Measurements from ENCODE around the gene SND1. TPM values are rescaled to one million over a fixed set of nuclear protein-coding genes. Genes with fewer than 3 reads are reported as not detected.

SND1 gene
- total RNA-seq, 1 donor from 2014 or later, result 232 TPM

- peak; percentile 30 for DNase-seq (ENCODE audit: low read depth)
- Histone ChIP-seq H3K4me3 (ENCODE audit: low read depth, low read length) (peak within 1 kb of the TSS; percentile 42), H3K36me3 (ENCODE audit: control insufficient read depth, insufficient read depth, low read length) (peaks cover 1% of the 10 kb centered on the region), H3K27me3 (ENCODE audit: control insufficient read depth, insufficient read depth, low read length) (no peaks in the 10 kb centered on the region)
- no peak for FAIRE-seq
- TF ChIP-seq, protein P1, sequence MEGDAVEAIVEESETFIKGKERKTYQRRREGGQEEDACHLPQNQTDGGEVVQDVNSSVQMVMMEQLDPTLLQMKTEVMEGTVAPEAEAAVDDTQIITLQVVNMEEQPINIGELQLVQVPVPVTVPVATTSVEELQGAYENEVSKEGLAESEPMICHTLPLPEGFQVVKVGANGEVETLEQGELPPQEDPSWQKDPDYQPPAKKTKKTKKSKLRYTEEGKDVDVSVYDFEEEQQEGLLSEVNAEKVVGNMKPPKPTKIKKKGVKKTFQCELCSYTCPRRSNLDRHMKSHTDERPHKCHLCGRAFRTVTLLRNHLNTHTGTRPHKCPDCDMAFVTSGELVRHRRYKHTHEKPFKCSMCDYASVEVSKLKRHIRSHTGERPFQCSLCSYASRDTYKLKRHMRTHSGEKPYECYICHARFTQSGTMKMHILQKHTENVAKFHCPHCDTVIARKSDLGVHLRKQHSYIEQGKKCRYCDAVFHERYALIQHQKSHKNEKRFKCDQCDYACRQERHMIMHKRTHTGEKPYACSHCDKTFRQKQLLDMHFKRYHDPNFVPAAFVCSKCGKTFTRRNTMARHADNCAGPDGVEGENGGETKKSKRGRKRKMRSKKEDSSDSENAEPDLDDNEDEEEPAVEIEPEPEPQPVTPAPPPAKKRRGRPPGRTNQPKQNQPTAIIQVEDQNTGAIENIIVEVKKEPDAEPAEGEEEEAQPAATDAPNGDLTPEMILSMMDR (IDR thresholded peaks at IDR 0.05; ENCODE audit: insufficient read depth, low read length, severe bottlenecking), result peak; percentile 11
These were observed 378.9 kb downstream of the SND1 start, which contains the start of gene LRRC4 for GRCh38 chr7:128030654-128031611. Gene LRRC4 (minus strand): TSS chr7:128031437. CDS start chr7:128030640, 797 bp downstream.

DNA sequence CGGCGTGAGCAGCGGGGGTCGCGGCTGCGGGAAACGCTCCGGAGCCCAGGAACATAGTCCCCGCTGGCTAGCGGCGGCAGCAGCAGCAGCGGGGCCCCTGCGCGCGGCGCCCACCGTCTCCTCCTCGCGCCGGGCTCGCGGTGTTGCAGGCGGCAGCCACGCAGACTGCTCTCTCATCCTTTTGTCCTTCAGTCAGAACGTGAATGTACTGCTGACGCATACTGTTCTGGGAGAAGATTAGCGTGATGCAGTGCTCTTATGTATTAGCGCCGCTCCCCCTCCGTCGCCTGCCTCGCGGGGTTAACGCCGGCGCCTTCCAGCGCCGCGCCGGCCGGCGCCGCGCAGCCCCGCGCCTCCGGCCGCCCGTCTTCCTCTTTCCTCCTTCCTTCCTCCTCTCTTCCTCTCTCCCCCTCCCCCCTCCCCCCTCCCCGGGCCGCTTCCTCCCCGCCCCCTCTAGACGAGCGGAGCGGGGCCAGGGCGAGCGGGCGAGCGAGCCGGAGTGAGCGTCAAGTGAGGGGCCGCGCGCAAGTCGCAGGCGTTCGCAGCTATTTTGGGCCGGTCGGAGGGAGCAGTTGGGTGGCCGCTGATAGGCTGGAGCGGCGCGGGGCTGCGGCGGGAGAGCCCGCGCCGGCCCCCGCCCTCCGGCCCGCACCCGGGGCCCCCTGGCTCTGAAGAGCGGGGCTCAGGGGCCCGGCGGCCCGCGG is 380.1 kb downstream of the SND1 start:
- DNase-seq (ENCODE audit: low read depth), result peak; percentile 88
- TF ChIP-seq, protein P1 (IDR thresholded peaks at IDR 0.05; ENCODE audit: insufficient read depth, low read length, severe bottlenecking), result peak; percentile 45

GRCh38 chr7:128032605-128033235 is 380.7 kb downstream of the SND1 start:
- DNase-seq (ENCODE audit: low read depth), result no peak
- H3K36me3 ChIP-seq (ENCODE audit: control insufficient read depth, insufficient read depth, low read length), result peaks cover 1% of the 10 kb centered on the region
- H3K27me3 ChIP-seq (ENCODE audit: control insufficient read depth, insufficient read depth, low read length), result no peaks in the 10 kb centered on the region
- TF ChIP-seq, protein P1 (IDR thresholded peaks at IDR 0.05; ENCODE audit: insufficient read depth, low read length, severe bottlenecking), result no peak
- peak overlapping the region; percentile 19 for H3K4me3 ChIP-seq (ENCODE audit: low read depth, low read length)
- no peak for FAIRE-seq

More for the DNA sequence above, 380.1 kb downstream of the SND1 start:
- no peak for FAIRE-seq
- H3K4me3 ChIP-seq (ENCODE audit: low read depth, low read length), result peak overlapping the region; percentile 33
- no peaks in the 10 kb centered on the region for H3K27me3 ChIP-seq (ENCODE audit: control insufficient read depth, insufficient read depth, low read length)
- peaks cover 1% of the 10 kb centered on the region for H3K36me3 ChIP-seq (ENCODE audit: control insufficient read depth, insufficient read depth, low read length)

- DNase-seq (ENCODE audit: low read depth) (peak; percentile 49), FAIRE-seq (no peak)
- no peak overlapping the region for H3K4me3 ChIP-seq (ENCODE audit: low read depth, low read length)
- H3K36me3 ChIP-seq (ENCODE audit: control insufficient read depth, insufficient read depth, low read length), result peaks cover 1% of the 10 kb centered on the region
- H3K27me3 ChIP-seq (ENCODE audit: control insufficient read depth, insufficient read depth, low read length), result no peaks in the 10 kb centered on the region
- TF ChIP-seq, protein P1 (IDR thresholded peaks at IDR 0.05; ENCODE audit: insufficient read depth, low read length, severe bottlenecking), result no peak
These were observed 381.3 kb downstream of the SND1 start for GRCh38 chr7:128033246-128033645.

GRCh38 chr7:128034825-128035224 is 382.8 kb downstream of the SND1 start:
- Histone ChIP-seq H3K36me3 (ENCODE audit: control insufficient read depth, insufficient read depth, low read length) (no peaks in the 10 kb centered on the region), H3K27me3 (ENCODE audit: control insufficient read depth, insufficient read depth, low read length) (no peaks in the 10 kb centered on the region), H3K4me3 (ENCODE audit: low read depth, low read length) (no peak overlapping the region)
- TF ChIP-seq, protein P1 (IDR thresholded peaks at IDR 0.05; ENCODE audit: insufficient read depth, low read length, severe bottlenecking), result no peak
- FAIRE-seq (no peak), DNase-seq (ENCODE audit: low read depth) (no peak)

Data from bronchial epithelial cell (primary cell).